ENCODE measurements around the gene POU5F1.

- TF ChIP-seq CTCF (conservative IDR thresholded peaks at IDR 0.05 in 1 of 2, IDR thresholded peaks at IDR 0.05 in 1 of 2; ENCODE audit: low read depth in 1 of 2, low read length in 2 of 2) (no peak), EZH2 (IDR thresholded peaks at IDR 0.05; ENCODE audit: low read length, missing control alignments) (no peak)
Observed at GRCh38 chr6:31197559-31198305, 27.2 kb upstream of the POU5F1 start.

Data from fibroblast of lung (primary cell).